ENCODE data around the gene PNLIPRP2. TPM values are rescaled to one million over a fixed set of nuclear protein-coding genes. Genes with fewer than 3 reads are reported as not detected.

The PNLIPRP2 gene
- not detected in 2 replicates for total RNA-seq

GRCh38 chr10:116620423-116621400 is at the start of gene PNLIPRP2:
PNLIPRP2 (plus strand) TSS chr10:116620953.

GRCh38 chr10:116590590-116591444 is 29.9 kb upstream of the PNLIPRP2 start, which contains the start of gene PNLIPRP1:
PNLIPRP1 (plus strand) TSS chr10:116590959; CDS start chr10:116591130, 171 bp downstream.

Other genes starting within 250 kb of the PNLIPRP2 start
- gene PNLIPRP3, start 193.1 kb upstream of the PNLIPRP2 start, total RNA-seq, result not detected in 2 replicates
- not detected in 2 replicates for gene PNLIP, start 75.0 kb upstream of the PNLIPRP2 start, total RNA-seq
- not detected in 2 replicates for gene PNLIPRP1, start 30.0 kb upstream of the PNLIPRP2 start, total RNA-seq
- gene HSPA12A, start 121.6 kb downstream of the PNLIPRP2 start, total RNA-seq, result 12.9 and 18.9 TPM in 2 replicates
- gene ENO4, start 228.5 kb downstream of the PNLIPRP2 start, total RNA-seq, result under 0.01 TPM in 1 of 2 replicates, not detected in the other